K562 (cell line): ENCODE measurements around the gene GAK. TPM values are rescaled to one million over a fixed set of nuclear protein-coding genes. Genes with fewer than 3 reads are reported as not detected.

Source experiments
- ATAC-seq: fragments of 200-7000 bp; cut with Tn5 transposase; 3 replicates; pipeline ENCODE4 v1.9.1; 2020; ENCODE audit warnings: moderate library complexity
- BruUV-seq: library from RNA; stranded (reverse); fragments of 400-500 nt; replicated peaks from 2 replicates; lab custom pipeline; 2021; lab: Mats Ljungman, UMichigan
- CTCF ChIA-PET: fragments of 300-600 bp; formaldehyde crosslinking; extraction: SDS; loops from one replicate; lab custom pipeline; 2021; ENCODE audit warnings: low intra/inter-chr PET ratio; lab: Yijun Ruan, JAX
- POLR2A ChIA-PET: fragments of 300-600, 350-650 bp; sonication (Branson Sonifier 250); formaldehyde crosslinking; extraction: SDS; loops from one replicate; lab custom pipeline; 2021; ENCODE audit warnings: antibody characterized with exemption, inconsistent platforms; lab: Yijun Ruan, JAX
- DNase-seq, 4 experiments: peaks; one replicate each; pipeline versions ENCODE4 v3.0.0 to v3.0.0-alpha.2; 2011 to 2018; ENCODE audit warnings: low spot score in 3 of 4, mixed read lengths in 3 of 4; ENCODE audit errors: extremely low read depth in 1 of 4
- FAIRE-seq: peaks from 2 replicates; lab custom pipeline; 2011; peaks lifted over from hg19 to GRCh38; lab: Jason Lieb, UNC
- H2AFZ ChIP-seq: 2 replicates; pipeline ENCODE4 v1.6.0; 2011; ENCODE audit warnings: low read depth, low read length, control low read depth, inconsistent platforms
- H3K27ac ChIP-seq: fragments of 200-600 bp; 3 replicates; pipeline ENCODE4 v1.8.0; 2011; ENCODE audit warnings: low read depth, mild to moderate bottlenecking, control low read depth, inconsistent platforms, low read length, moderate library complexity, mixed read lengths; ENCODE audit errors: extremely low read depth
- H3K27me3 ChIP-seq, 2 experiments: fragments of 300-600 bp in 1 of 2; 2 replicates in 1 of 2; 3 replicates in 1 of 2; pipeline versions ENCODE4 v1.6.0 to v1.8.0; 2011; ENCODE audit warnings: inconsistent platforms in 2 of 2, low read length in 2 of 2, mild to moderate bottlenecking in 1 of 2, mixed read lengths in 1 of 2, moderate library complexity in 1 of 2; ENCODE audit not compliant: control insufficient read depth in 2 of 2, insufficient read depth in 2 of 2
- H3K36me3 ChIP-seq: fragments of 300-600 bp; 3 replicates; pipeline ENCODE4 v1.8.0; 2011; ENCODE audit warnings: mild to moderate bottlenecking, low read length, inconsistent platforms; ENCODE audit not compliant: control insufficient read depth, insufficient read depth
- H3K4me1 ChIP-seq, 2 experiments: fragments of 200-600 bp in 1 of 2; replicated peaks in 1 of 2; 2 replicates in 1 of 2; 3 replicates in 1 of 2; pipeline versions ENCODE4 v1.5.1 to v1.8.0; 2011; ENCODE audit warnings: inconsistent platforms in 2 of 2, low read length in 2 of 2, mild to moderate bottlenecking in 1 of 2, mixed read lengths in 1 of 2, moderate library complexity in 1 of 2; ENCODE audit not compliant: control insufficient read depth in 2 of 2, insufficient read depth in 2 of 2
- H3K4me2 ChIP-seq: 2 replicates; pipeline ENCODE4 v1.6.1; 2011; ENCODE audit warnings: low read length, control low read depth, inconsistent platforms, mixed read lengths; ENCODE audit not compliant: insufficient read depth
- H3K4me3 ChIP-seq: fragments of 200-600 bp; sonication (generic), shearing (Covaris generic); 2 replicates; pipeline ENCODE4 v1.5.1; 2016; ENCODE audit warnings: control low read depth, inconsistent platforms
- H3K79me2 ChIP-seq: fragments of 200-600 bp; 3 replicates; pipeline ENCODE4 v1.8.0; 2011; ENCODE audit warnings: low read length, inconsistent platforms; ENCODE audit not compliant: control insufficient read depth, insufficient read depth
- H3K9ac ChIP-seq, 2 experiments: 2 replicates each; pipeline versions ENCODE4 v1.6.0 to v1.6.1; 2011; ENCODE audit warnings: low read depth in 2 of 2, low read length in 2 of 2, control low read depth in 1 of 2, inconsistent platforms in 1 of 2, mild to moderate bottlenecking in 1 of 2, mixed read lengths in 1 of 2; ENCODE audit not compliant: insufficient read depth in 1 of 2
- H3K9me1 ChIP-seq: one replicate; pipeline ENCODE4 v1.6.0; 2011; ENCODE audit warnings: inconsistent platforms, mild to moderate bottlenecking, low read length, moderate library complexity; ENCODE audit not compliant: control insufficient read depth, insufficient read depth
- H3K9me3 ChIP-seq: replicated peaks from 2 replicates; pipeline ENCODE4 v1.5.1; 2011; ENCODE audit warnings: low read depth, low read length, inconsistent platforms; ENCODE audit not compliant: control insufficient read depth, insufficient read depth
- H4K20me1 ChIP-seq: replicated peaks from 2 replicates; pipeline ENCODE4 v1.6.1; 2011; ENCODE audit warnings: low read length, inconsistent platforms, mixed read lengths; ENCODE audit not compliant: control insufficient read depth, insufficient read depth
- ATF3 ChIP-seq, 2 experiments: fragments of 450-650 bp in 1 of 2; sonication (generic) in 1 of 2; formaldehyde crosslinking in 1 of 2; IDR thresholded peaks in 1 of 2; conservative IDR thresholded peaks in 1 of 2; 2 replicates each; pipeline versions ENCODE4 v1.6.1 to v1.8.1; 2016 to 2023; ENCODE audit warnings: mild to moderate bottlenecking in 2 of 2, moderate library complexity in 2 of 2, inconsistent platforms in 1 of 2, missing genetic modification reagents in 1 of 2
- CCNT2 ChIP-seq: IDR thresholded peaks from 2 replicates; pipeline ENCODE4 v1.6.1; 2011; ENCODE audit warnings: borderline replicate concordance, low read depth, mild to moderate bottlenecking, moderate library complexity, mixed read lengths, low read length; ENCODE audit not compliant: insufficient read length; ENCODE audit errors: extremely low read depth
- POLR2G ChIP-seq: fragments of 200-400 bp; formaldehyde crosslinking; IDR thresholded peaks from 2 replicates; pipeline ENCODE4 v1.6.1; 2017; ENCODE audit warnings: low read depth, mild to moderate bottlenecking, antibody characterized with exemption, low read length, moderate library complexity
- ZNF12 ChIP-seq: sonication (generic); formaldehyde crosslinking; IDR thresholded peaks from 2 replicates; pipeline ENCODE4 v1.4.0; 2020; ENCODE audit warnings: mild to moderate bottlenecking, missing genetic modification reagents
- ZNF143 ChIP-seq: sonication (generic); formaldehyde crosslinking; IDR thresholded peaks from 2 replicates; pipeline ENCODE4 v1.9.0; 2022; ENCODE audit warnings: mild to moderate bottlenecking, missing genetic modification reagents
- WGBS: fragments of 100-300 bp; shearing (Covaris generic); methylation state at CpG from one replicate; pipeline ENCODE4 v1.1.6; 2016; ENCODE audit warnings: low coverage, mixed read lengths; ENCODE audit not compliant: insufficient coverage; ENCODE audit errors: missing lambda C conversion rate; 5-methylcytosine and 5-hydroxymethylcytosine counted together
- in situ Hi-C: fragments of 300-500 bp; cut with MboI; formaldehyde crosslinking; loops from 4 replicates; pipeline ENCODE4 v1.15.0; 2018; ENCODE audit warnings: inconsistent platforms, mixed read lengths
- intact Hi-C: fragments of 100-400 bp; cut with micrococcal nuclease; formaldehyde crosslinking; loops from 2 replicates; pipeline ENCODE4 v1.14.2; 2022
- polyA plus RNA-seq, 8 experiments: library from polyadenylated mRNA; depleted of rRNA in 4 of 8; stranded (reverse) in 5 of 8; unstranded in 3 of 8; fragments of >200 nt; fragmentation: Nextera tagmentation in 2 of 8; fragmentation: Illumina TruSeq in 1 of 8; extraction: Ambion mirVana in 2 of 8; extraction: Trizol in 1 of 8; gene quantifications; 2 replicates each; pipeline versions ENCODE4 v1.2.1 to v1.2.3, GENCODE V29; 2011 to 2014; ENCODE audit warnings: inconsistent platforms in 1 of 8, missing spikeins in 1 of 8
- total RNA-seq, 7 experiments: library from RNA; depleted of rRNA in 6 of 7; stranded (reverse); fragments of >200 nt in 6 of 7; fragmentation: Illumina TruSeq in 2 of 7; extraction: Trizol in 2 of 7; gene quantifications; 2 replicates each; pipeline versions ENCODE4 v1.2.1 to v1.2.3, GENCODE V29; 2011 to 2021; ENCODE audit warnings: low replicate concordance in 1 of 7

Gene GAK
- total and polyA plus RNA-seq, 9 of the 15 experiments (the other 6 are each of a cell fraction or from before 2014, with no cell fraction given), result 1.3 to 102 (median 16.2) TPM

GRCh38 chr4:898869-899555 lies 33.1 kb downstream of the GAK start:
- WGBS, result 90% methylated on average over 21 of the region's 27 CpGs
- CTCF ChIA-PET, result interaction anchor here (0.6 kb wide), 1 partner anchor 135 kb away, joined by 4 read pairs; no protein-coding TSS in a partner anchor

More at GRCh38 chr4:898869-899555, 33.1 kb downstream of the GAK start:
- Histone ChIP-seq H3K27me3 (no peaks in the 10 kb centered on the region), H3K9me1 (no peaks in the 10 kb centered on the region), H3K79me2 (no peaks in the 10 kb centered on the region), H4K20me1 (no peaks in the 10 kb centered on the region; the same call in 1 of the 2 replicates), H3K27ac (no peak overlapping the region), H3K9me3 (no peaks in the 10 kb centered on the region), H3K9ac (peak overlapping the region in 1 of 2 experiments; percentile 28; a peak in 1 of 4 replicates), H3K4me1 (peaks cover 0 to 37% of the 10 kb centered on the region in 2 experiments; a peak in 2 of 5 replicates), H3K4me2 (no peak overlapping the region), H2AFZ (no peak overlapping the region), H3K4me3 (no peak overlapping the region), H3K36me3 (peaks cover 69% of the 10 kb centered on the region; the same call in 1 of the 3 replicates)
- POLR2A ChIA-PET, result interaction anchor here (0.6 kb wide), 2 partner anchors 8 to 125 kb away, joined by 3 read pairs; no protein-coding TSS in a partner anchor
- FAIRE-seq, result no peak
- in situ Hi-C loops (no loop called here), intact Hi-C loops (no loop called here)
- no peak for DNase-seq
- TF ChIP-seq ATF3 (IDR thresholded peaks at IDR 0.05) (no peak), ATF3 (CRISPR knock-in tag; conservative IDR thresholded peaks at IDR 0.05) (no peak), POLR2G (peak; percentile 17; the same call in 1 of the 2 replicates), CCNT2 (no peak), ZNF143 (no peak), ZNF12 (CRISPR knock-in tag) (no peak)
- no peak for ATAC-seq
- no TSS peak for BruUV-seq
